HepG2 (cell line): ENCODE measurements around the gene MIER1. TPM values are rescaled to one million over a fixed set of nuclear protein-coding genes. Genes with fewer than 3 reads are reported as not detected.
A peak's percentile ranks its signal among the peaks of the same experiment; 100 is the strongest.

ENCODE experiments used
- DMAP1 ChIP-seq: IDR thresholded peaks from 2 replicates; pipeline ENCODE4 v1.6.1; 2016
- DR1 ChIP-seq: sonication (generic); formaldehyde crosslinking; IDR thresholded peaks from 2 replicates; pipeline ENCODE4 v1.8.0; 2021; ENCODE audit warnings: mild to moderate bottlenecking, missing genetic modification reagents, inconsistent platforms
- GPN1 ChIP-seq: sonication (generic); formaldehyde crosslinking; IDR thresholded peaks from 2 replicates; pipeline ENCODE4 v1.5.1; 2020; ENCODE audit warnings: missing genetic modification reagents, borderline replicate concordance
- SMARCE1 ChIP-seq: fragments of 450-650 bp; IDR thresholded peaks from 2 replicates; pipeline ENCODE4 v1.6.1; 2017; ENCODE audit warnings: borderline replicate concordance
- SP5 ChIP-seq: IDR thresholded peaks from 2 replicates; pipeline ENCODE4 v1.6.1; 2016; ENCODE audit warnings: low read depth, borderline replicate concordance
- U2AF2 ChIP-seq: fragments of 200-400 bp; formaldehyde crosslinking; IDR thresholded peaks from 2 replicates; pipeline ENCODE4 v1.6.1; 2017; ENCODE audit warnings: low read depth, mild to moderate bottlenecking, low read length
- ZNF354B ChIP-seq: sonication (generic); formaldehyde crosslinking; IDR thresholded peaks from 2 replicates; pipeline ENCODE4 v1.8.0; 2022; ENCODE audit warnings: mild to moderate bottlenecking, missing genetic modification reagents
- ZNF629 ChIP-seq: sonication (generic); formaldehyde crosslinking; conservative IDR thresholded peaks from 2 replicates; pipeline ENCODE4 v1.5.0; 2020; ENCODE audit warnings: missing genetic modification reagents
- polyA plus RNA-seq, 8 experiments: library from polyadenylated mRNA; depleted of rRNA in 3 of 8; stranded (reverse) in 7 of 8; unstranded in 1 of 8; fragments of >200 nt; fragmentation: Illumina TruSeq in 4 of 8; extraction: Trizol in 4 of 8; gene quantifications; 2 replicates each; pipeline versions ENCODE4 v1.2.1 to v1.2.3, GENCODE V29; 2011 to 2016; ENCODE audit warnings: low read depth in 4 of 8, missing spikeins in 1 of 8, mixed read lengths in 1 of 8; ENCODE audit not compliant: insufficient read depth in 1 of 8
- total RNA-seq, 5 experiments: library from RNA; depleted of rRNA; stranded (reverse); fragments of >200 nt; fragmentation: Illumina TruSeq; extraction: Trizol; gene quantifications; 2 replicates each; pipeline ENCODE4 v1.2.3, GENCODE V29; 2016; ENCODE audit warnings: low read depth in 1 of 5
- TF ChIP-seq, protein P1 (sequence below): sonication (generic); formaldehyde crosslinking; IDR thresholded peaks from 2 replicates; pipeline ENCODE4 v1.5.1; 2020; ENCODE audit warnings: missing genetic modification reagents, mild to moderate bottlenecking, borderline replicate concordance
- TF ChIP-seq, protein P2 (sequence below): sonication (generic); formaldehyde crosslinking; IDR thresholded peaks from 2 replicates; pipeline ENCODE4 v1.8.0; 2023; ENCODE audit warnings: mild to moderate bottlenecking, missing genetic modification reagents
- TF ChIP-seq, protein P3 (sequence below): sonication (generic); formaldehyde crosslinking; IDR thresholded peaks from 2 replicates; pipeline ENCODE4 v1.5.0; 2020; ENCODE audit warnings: mild to moderate bottlenecking, missing genetic modification reagents
- TF ChIP-seq, protein P4 (sequence below): sonication (generic); formaldehyde crosslinking; conservative IDR thresholded peaks from 2 replicates; pipeline ENCODE4 v1.5.0; 2020; ENCODE audit warnings: missing genetic modification reagents
- TF ChIP-seq, protein P5 (sequence below): sonication (generic); formaldehyde crosslinking; IDR thresholded peaks from 2 replicates; pipeline ENCODE4 v1.4.0; 2020; ENCODE audit warnings: low read depth, mild to moderate bottlenecking, missing genetic modification reagents
- TF ChIP-seq, protein P6 (sequence below): IDR thresholded peaks from 2 replicates; pipeline ENCODE4 v1.6.1; 2016; ENCODE audit warnings: mild to moderate bottlenecking, missing biosample characterization, missing genetic modification reagents
- TF ChIP-seq, protein P7 (sequence below): sonication (generic); formaldehyde crosslinking; conservative IDR thresholded peaks from 2 replicates; pipeline ENCODE4 v1.4.0; 2020; ENCODE audit warnings: missing genetic modification reagents

MIER1 gene
- total and polyA plus RNA-seq, 2 of the 13 experiments (the other 11 are each of a cell fraction or from before 2014, with no cell fraction given) = 7.0 to 30.4 TPM

DNA sequence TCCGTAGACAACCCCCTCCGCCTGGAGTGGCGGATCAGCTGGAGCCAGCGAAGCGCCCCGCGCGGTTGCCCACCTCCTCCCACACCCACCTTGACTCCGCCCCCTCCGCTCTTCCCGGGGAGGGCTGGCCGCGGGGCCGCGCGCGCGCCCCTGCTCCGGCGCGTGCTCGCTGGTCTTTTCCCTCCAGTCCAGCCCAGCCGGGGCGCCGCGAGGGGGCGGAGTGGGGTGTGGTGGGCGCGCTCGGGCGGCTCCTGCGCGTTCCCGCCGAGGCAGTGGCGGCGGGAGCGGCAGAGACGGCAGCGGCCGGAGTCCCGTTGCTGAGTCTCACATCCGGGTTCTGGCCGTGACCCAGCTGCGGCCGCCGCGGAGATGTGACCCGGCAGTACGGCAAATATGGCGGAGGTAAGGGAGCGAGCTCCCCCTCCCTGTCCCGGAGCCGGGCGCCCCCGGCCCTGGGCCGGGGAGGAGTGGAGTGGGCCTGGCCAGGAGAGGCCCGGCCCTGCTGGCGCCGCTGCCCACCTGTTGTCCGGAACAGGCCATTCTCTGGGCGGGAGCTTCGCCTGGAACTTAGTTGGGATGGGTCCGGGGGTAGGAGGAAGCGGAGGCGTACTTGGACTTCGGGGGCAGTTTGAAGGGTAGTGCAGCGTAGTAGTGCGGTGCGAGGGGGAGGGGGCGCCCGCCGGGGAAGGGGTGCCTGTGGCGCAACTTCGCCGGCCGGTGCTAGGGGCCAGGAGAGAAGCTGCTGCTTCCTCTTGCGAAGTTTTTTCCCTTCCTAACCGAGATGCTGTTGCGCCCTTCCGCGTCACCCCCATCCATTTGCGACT is 5.4 kb downstream of the MIER1 start (continued):
- TF ChIP-seq, protein P1, sequence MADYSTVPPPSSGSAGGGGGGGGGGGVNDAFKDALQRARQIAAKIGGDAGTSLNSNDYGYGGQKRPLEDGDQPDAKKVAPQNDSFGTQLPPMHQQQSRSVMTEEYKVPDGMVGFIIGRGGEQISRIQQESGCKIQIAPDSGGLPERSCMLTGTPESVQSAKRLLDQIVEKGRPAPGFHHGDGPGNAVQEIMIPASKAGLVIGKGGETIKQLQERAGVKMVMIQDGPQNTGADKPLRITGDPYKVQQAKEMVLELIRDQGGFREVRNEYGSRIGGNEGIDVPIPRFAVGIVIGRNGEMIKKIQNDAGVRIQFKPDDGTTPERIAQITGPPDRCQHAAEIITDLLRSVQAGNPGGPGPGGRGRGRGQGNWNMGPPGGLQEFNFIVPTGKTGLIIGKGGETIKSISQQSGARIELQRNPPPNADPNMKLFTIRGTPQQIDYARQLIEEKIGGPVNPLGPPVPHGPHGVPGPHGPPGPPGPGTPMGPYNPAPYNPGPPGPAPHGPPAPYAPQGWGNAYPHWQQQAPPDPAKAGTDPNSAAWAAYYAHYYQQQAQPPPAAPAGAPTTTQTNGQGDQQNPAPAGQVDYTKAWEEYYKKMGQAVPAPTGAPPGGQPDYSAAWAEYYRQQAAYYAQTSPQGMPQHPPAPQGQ = no peak
- no peak for TF ChIP-seq GPN1 (CRISPR knock-in tag)
- TF ChIP-seq, protein P2, sequence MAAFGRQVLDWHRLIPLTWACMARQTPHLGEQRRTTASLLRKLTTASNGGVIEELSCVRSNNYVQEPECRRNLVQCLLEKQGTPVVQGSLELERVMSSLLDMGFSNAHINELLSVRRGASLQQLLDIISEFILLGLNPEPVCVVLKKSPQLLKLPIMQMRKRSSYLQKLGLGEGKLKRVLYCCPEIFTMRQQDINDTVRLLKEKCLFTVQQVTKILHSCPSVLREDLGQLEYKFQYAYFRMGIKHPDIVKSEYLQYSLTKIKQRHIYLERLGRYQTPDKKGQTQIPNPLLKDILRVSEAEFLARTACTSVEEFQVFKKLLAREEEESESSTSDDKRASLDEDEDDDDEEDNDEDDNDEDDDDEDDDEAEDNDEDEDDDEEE (CRISPR knock-in tag) = no peak
- no peak for TF ChIP-seq U2AF2
- TF ChIP-seq, protein P3, sequence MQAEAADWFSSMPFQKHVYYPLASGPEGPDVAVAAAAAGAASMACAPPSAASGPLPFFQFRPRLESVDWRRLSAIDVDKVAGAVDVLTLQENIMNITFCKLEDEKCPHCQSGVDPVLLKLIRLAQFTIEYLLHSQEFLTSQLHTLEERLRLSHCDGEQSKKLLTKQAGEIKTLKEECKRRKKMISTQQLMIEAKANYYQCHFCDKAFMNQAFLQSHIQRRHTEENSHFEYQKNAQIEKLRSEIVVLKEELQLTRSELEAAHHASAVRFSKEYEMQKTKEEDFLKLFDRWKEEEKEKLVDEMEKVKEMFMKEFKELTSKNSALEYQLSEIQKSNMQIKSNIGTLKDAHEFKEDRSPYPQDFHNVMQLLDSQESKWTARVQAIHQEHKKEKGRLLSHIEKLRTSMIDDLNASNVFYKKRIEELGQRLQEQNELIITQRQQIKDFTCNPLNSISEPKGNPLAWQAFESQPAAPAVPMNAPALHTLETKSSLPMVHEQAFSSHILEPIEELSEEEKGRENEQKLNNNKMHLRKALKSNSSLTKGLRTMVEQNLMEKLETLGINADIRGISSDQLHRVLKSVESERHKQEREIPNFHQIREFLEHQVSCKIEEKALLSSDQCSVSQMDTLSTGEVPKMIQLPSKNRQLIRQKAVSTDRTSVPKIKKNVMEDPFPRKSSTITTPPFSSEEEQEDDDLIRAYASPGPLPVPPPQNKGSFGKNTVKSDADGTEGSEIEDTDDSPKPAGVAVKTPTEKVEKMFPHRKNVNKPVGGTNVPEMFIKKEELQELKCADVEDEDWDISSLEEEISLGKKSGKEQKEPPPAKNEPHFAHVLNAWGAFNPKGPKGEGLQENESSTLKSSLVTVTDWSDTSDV = 0 out of 2 replicates have a peak, but pooled peaks have one; percentile 55
- peak; percentile 63 for TF ChIP-seq SP5 (CRISPR knock-in tag)
- TF ChIP-seq ZNF354B = peak; percentile 48; the same call in 1 of the 2 replicates
- TF ChIP-seq DR1 (CRISPR knock-in tag) = no peak; the same call in 1 of the 2 replicates
- TF ChIP-seq ZNF629 = no peak
- TF ChIP-seq, protein P4, sequence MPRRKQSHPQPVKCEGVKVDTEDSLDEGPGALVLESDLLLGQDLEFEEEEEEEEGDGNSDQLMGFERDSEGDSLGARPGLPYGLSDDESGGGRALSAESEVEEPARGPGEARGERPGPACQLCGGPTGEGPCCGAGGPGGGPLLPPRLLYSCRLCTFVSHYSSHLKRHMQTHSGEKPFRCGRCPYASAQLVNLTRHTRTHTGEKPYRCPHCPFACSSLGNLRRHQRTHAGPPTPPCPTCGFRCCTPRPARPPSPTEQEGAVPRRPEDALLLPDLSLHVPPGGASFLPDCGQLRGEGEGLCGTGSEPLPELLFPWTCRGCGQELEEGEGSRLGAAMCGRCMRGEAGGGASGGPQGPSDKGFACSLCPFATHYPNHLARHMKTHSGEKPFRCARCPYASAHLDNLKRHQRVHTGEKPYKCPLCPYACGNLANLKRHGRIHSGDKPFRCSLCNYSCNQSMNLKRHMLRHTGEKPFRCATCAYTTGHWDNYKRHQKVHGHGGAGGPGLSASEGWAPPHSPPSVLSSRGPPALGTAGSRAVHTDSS (CRISPR knock-in tag) = no peak
- TF ChIP-seq SMARCE1 = no peak
- TF ChIP-seq, protein P5, sequence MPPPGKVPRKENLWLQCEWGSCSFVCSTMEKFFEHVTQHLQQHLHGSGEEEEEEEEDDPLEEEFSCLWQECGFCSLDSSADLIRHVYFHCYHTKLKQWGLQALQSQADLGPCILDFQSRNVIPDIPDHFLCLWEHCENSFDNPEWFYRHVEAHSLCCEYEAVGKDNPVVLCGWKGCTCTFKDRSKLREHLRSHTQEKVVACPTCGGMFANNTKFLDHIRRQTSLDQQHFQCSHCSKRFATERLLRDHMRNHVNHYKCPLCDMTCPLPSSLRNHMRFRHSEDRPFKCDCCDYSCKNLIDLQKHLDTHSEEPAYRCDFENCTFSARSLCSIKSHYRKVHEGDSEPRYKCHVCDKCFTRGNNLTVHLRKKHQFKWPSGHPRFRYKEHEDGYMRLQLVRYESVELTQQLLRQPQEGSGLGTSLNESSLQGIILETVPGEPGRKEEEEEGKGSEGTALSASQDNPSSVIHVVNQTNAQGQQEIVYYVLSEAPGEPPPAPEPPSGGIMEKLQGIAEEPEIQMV (CRISPR knock-in tag) = no peak
- TF ChIP-seq, protein P6, sequence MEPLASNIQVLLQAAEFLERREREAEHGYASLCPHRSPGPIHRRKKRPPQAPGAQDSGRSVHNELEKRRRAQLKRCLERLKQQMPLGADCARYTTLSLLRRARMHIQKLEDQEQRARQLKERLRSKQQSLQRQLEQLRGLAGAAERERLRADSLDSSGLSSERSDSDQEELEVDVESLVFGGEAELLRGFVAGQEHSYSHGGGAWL (CRISPR knock-in tag) = no peak
- TF ChIP-seq, protein P7, sequence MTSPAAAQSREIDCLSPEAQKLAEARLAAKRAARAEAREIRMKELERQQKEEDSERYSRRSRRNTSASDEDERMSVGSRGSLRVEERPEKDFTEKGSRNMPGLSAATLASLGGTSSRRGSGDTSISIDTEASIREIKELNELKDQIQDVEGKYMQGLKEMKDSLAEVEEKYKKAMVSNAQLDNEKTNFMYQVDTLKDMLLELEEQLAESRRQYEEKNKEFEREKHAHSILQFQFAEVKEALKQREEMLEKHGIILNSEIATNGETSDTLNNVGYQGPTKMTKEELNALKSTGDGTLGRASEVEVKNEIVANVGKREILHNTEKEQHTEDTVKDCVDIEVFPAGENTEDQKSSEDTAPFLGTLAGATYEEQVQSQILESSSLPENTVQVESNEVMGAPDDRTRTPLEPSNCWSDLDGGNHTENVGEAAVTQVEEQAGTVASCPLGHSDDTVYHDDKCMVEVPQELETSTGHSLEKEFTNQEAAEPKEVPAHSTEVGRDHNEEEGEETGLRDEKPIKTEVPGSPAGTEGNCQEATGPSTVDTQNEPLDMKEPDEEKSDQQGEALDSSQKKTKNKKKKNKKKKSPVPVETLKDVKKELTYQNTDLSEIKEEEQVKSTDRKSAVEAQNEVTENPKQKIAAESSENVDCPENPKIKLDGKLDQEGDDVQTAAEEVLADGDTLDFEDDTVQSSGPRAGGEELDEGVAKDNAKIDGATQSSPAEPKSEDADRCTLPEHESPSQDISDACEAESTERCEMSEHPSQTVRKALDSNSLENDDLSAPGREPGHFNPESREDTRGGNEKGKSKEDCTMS (CRISPR knock-in tag) = no peak
- peak; percentile 63 for TF ChIP-seq DMAP1 (CRISPR knock-in tag)
